Endothelial cell (in vitro differentiated cells): ENCODE data around the gene DNPH1. TPM values are rescaled to one million over a fixed set of nuclear protein-coding genes. Genes with fewer than 3 reads are reported as not detected.

Experiments
- DNase-seq: peaks from one replicate; pipeline ENCODE4 v3.0.0; 2021; ENCODE audit warnings: low spot score
- H3K27ac Mint-ChIP-seq: one replicate; pipeline ENCODE4 v1.8.0; 2021; ENCODE audit warnings: mixed read lengths, inconsistent platforms; ENCODE audit not compliant: unreplicated experiment
- H3K27me3 Mint-ChIP-seq: one replicate; pipeline ENCODE4 v1.8.0; 2021; ENCODE audit warnings: mild to moderate bottlenecking, moderate library complexity, mixed read lengths, inconsistent platforms; ENCODE audit not compliant: unreplicated experiment
- H3K36me3 Mint-ChIP-seq: one replicate; pipeline ENCODE4 v1.8.0; 2021; ENCODE audit warnings: mild to moderate bottlenecking, low read depth, mixed read lengths, inconsistent platforms; ENCODE audit not compliant: unreplicated experiment
- H3K4me1 Mint-ChIP-seq: one replicate; pipeline ENCODE4 v1.8.0; 2021; ENCODE audit warnings: mild to moderate bottlenecking, mixed read lengths, inconsistent platforms; ENCODE audit not compliant: unreplicated experiment
- H3K4me3 Mint-ChIP-seq: one replicate; pipeline ENCODE4 v1.8.0; 2021; ENCODE audit warnings: mild to moderate bottlenecking, mixed read lengths, inconsistent platforms; ENCODE audit not compliant: unreplicated experiment
- H3K9me3 Mint-ChIP-seq: one replicate; pipeline ENCODE4 v1.8.0; 2021; ENCODE audit warnings: mixed read lengths, inconsistent platforms; ENCODE audit not compliant: unreplicated experiment
- total RNA-seq: library from RNA; stranded (reverse); fragmentation: NEBNext Ultra II Directional; extraction: Animal tissue kit (Norgen Biotek cat#: 25700); gene quantifications from one replicate; pipeline ENCODE4 v1.2.1, GENCODE V29; 2021; ENCODE audit not compliant: unreplicated experiment
- TF ChIP-seq, protein P1 (sequence below): fragments of 200-600 bp; sonication (generic); IDR thresholded peaks from one replicate; pipeline ENCODE4 v1.5.0; 2021; ENCODE audit warnings: antibody characterized with exemption; ENCODE audit not compliant: unreplicated experiment

The DNPH1 gene
- total RNA-seq, 1 donor from 2014 or later = 4.5 TPM

- Mint-ChIP-seq H3K4me3 (no peak overlapping the region), H3K9me3 (no peaks in the 10 kb centered on the region), H3K27me3 (peaks cover 19% of the 10 kb centered on the region), H3K36me3 (no peaks in the 10 kb centered on the region), H3K4me1 (peaks cover 10% of the 10 kb centered on the region), H3K27ac (no peak overlapping the region)
- TF ChIP-seq, protein P1, sequence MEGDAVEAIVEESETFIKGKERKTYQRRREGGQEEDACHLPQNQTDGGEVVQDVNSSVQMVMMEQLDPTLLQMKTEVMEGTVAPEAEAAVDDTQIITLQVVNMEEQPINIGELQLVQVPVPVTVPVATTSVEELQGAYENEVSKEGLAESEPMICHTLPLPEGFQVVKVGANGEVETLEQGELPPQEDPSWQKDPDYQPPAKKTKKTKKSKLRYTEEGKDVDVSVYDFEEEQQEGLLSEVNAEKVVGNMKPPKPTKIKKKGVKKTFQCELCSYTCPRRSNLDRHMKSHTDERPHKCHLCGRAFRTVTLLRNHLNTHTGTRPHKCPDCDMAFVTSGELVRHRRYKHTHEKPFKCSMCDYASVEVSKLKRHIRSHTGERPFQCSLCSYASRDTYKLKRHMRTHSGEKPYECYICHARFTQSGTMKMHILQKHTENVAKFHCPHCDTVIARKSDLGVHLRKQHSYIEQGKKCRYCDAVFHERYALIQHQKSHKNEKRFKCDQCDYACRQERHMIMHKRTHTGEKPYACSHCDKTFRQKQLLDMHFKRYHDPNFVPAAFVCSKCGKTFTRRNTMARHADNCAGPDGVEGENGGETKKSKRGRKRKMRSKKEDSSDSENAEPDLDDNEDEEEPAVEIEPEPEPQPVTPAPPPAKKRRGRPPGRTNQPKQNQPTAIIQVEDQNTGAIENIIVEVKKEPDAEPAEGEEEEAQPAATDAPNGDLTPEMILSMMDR = no peak
- no peak for DNase-seq
Measured at GRCh38 chr6:43276577-43277305, 47.5 kb upstream of the DNPH1 start.

- peak overlapping the region; percentile 48 for H3K4me3 Mint-ChIP-seq
- H3K27me3 Mint-ChIP-seq = peaks cover 17% of the 10 kb centered on the region
- TF ChIP-seq, protein P1 = no peak
- no peaks in the 10 kb centered on the region for H3K36me3 Mint-ChIP-seq
- H3K9me3 Mint-ChIP-seq = no peaks in the 10 kb centered on the region
- DNase-seq = no peak
- H3K27ac Mint-ChIP-seq = no peak overlapping the region
- peaks cover 10% of the 10 kb centered on the region for H3K4me1 Mint-ChIP-seq
Measured at GRCh38 chr6:43275801-43276576, 46.7 kb upstream of the DNPH1 start.

DNA sequence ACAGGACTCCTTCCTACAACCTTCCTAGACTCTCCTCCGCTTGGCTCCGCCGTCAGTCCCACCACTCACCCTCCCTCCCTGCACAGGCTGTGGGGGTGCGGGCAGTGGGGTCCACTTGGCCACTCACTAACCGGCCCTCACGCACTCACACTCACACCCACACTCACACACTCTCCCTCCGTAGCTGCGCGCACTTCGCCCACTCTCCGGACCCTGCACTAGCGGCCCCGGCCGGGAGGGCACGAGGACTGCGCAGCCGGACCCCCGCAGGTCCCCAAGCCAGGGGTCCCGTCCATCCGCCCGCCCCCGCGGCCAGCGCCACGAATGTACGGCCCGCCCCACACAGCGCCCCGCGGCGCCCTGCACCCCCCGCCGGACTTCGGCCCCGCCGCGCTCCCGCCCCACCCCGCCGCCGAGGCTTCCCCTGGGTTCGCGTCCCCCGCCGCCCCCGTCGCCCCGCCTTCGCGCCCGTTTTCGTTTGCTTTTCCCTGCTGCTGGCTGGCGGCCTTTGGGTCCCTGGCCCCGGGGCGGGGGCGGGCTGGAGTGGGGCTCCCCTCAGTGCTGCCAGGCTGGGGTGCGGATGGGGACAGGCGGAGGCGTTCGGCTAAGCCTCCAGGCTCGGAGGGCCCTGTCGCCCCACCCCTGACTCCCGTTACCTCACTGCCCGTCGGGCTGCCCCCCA is 45.8 kb upstream of the DNPH1 start:
- Mint-ChIP-seq H3K27me3 (peaks cover 20% of the 10 kb centered on the region), H3K9me3 (no peaks in the 10 kb centered on the region), H3K4me1 (peaks cover 7% of the 10 kb centered on the region), H3K27ac (no peak overlapping the region), H3K36me3 (no peaks in the 10 kb centered on the region), H3K4me3 (peak overlapping the region; percentile 67)
- TF ChIP-seq, protein P1 = no peak
- no peak for DNase-seq

GRCh38 chr6:43274127-43274915 is 45.0 kb upstream of the DNPH1 start:
- Mint-ChIP-seq H3K4me3 (peak overlapping the region; percentile 31), H3K9me3 (no peaks in the 10 kb centered on the region), H3K4me1 (peaks cover 7% of the 10 kb centered on the region), H3K27me3 (peaks cover 21% of the 10 kb centered on the region), H3K36me3 (no peaks in the 10 kb centered on the region), H3K27ac (no peak overlapping the region)
- TF ChIP-seq, protein P1 = no peak
- no peak for DNase-seq
